ENCODE measurements around the gene SLC39A13.

SLC39A13 gene

DNA sequence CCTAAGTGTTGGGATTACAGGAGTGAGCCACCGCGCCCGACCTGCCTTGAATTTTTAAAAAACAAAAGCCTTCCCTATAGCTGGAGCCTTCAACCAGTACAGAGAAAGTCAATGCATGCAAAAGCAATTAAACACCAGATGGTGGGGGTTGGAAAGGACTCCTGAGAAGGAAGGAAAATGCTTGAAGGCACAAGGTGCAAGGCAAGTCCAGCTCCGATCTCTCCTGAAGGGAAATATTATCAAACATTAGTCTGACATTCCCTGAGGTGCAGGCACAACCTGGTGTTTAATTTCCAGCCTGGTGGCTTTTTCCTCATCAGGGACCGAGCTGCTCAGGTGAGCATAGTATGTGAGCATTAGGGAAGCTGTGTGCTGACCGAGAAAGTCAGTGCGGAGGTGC is 53.5 kb downstream of the SLC39A13 start:
- DNase-seq = no peak

GRCh38 chr11:47464483-47464882 is 56.1 kb downstream of the SLC39A13 start:
- no peak for DNase-seq
